ENCODE measurements around the gene TMEM50A.
"Not testable (repeated sequence)": the region's sequence is repeated elsewhere in the genome, so short reads cannot be mapped to it uniquely, and the experiment has no call there.

Gene TMEM50A

DNA sequence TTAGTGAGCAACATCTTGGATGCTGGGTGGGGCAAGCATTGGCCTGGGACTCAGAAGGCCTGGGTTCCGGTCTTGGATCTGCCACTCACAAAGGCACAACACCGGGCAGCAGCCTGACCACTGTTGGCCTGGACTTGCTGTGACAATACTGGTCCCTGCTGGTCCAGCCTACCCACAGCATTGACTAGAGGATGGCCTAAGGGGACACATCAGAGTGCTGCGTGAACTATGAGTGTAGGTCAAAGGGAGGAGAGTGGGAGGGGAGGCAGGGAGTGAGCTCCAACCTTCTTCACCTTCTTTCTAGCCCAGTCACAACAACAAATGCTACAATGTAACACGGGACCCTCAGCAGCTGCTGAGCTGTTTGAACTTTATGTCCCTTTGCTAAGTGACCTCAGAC is 31.1 kb downstream of the TMEM50A start:
- Histone ChIP-seq H3K36me3 (ENCODE audit: insufficient read depth) (no peaks in the 10 kb centered on the region), H2AFZ (ENCODE audit: low read depth) (no peak overlapping the region), H3K27me3 (ENCODE audit: insufficient read depth, low read depth) (no peaks in the 10 kb centered on the region), H3K4me3 (IDR thresholded peaks at IDR 0.05; ENCODE audit: insufficient read depth, low read depth, low read length) (no peak overlapping the region), H3K79me2 (ENCODE audit: insufficient read depth, low read depth) (no peaks in the 10 kb centered on the region), H4K20me1 (ENCODE audit: insufficient read depth) (no peaks in the 10 kb centered on the region), H3K27ac (no peak overlapping the region), H3K4me1 (ENCODE audit: low read depth, poor library complexity, severe bottlenecking) (no peaks in the 10 kb centered on the region), H3K9ac (no peak overlapping the region), H3K4me2 (no peak overlapping the region)
- TF ChIP-seq, protein P1, sequence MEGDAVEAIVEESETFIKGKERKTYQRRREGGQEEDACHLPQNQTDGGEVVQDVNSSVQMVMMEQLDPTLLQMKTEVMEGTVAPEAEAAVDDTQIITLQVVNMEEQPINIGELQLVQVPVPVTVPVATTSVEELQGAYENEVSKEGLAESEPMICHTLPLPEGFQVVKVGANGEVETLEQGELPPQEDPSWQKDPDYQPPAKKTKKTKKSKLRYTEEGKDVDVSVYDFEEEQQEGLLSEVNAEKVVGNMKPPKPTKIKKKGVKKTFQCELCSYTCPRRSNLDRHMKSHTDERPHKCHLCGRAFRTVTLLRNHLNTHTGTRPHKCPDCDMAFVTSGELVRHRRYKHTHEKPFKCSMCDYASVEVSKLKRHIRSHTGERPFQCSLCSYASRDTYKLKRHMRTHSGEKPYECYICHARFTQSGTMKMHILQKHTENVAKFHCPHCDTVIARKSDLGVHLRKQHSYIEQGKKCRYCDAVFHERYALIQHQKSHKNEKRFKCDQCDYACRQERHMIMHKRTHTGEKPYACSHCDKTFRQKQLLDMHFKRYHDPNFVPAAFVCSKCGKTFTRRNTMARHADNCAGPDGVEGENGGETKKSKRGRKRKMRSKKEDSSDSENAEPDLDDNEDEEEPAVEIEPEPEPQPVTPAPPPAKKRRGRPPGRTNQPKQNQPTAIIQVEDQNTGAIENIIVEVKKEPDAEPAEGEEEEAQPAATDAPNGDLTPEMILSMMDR (conservative IDR thresholded peaks at IDR 0.05; ENCODE audit: low read depth, low read length): no peak

DNA sequence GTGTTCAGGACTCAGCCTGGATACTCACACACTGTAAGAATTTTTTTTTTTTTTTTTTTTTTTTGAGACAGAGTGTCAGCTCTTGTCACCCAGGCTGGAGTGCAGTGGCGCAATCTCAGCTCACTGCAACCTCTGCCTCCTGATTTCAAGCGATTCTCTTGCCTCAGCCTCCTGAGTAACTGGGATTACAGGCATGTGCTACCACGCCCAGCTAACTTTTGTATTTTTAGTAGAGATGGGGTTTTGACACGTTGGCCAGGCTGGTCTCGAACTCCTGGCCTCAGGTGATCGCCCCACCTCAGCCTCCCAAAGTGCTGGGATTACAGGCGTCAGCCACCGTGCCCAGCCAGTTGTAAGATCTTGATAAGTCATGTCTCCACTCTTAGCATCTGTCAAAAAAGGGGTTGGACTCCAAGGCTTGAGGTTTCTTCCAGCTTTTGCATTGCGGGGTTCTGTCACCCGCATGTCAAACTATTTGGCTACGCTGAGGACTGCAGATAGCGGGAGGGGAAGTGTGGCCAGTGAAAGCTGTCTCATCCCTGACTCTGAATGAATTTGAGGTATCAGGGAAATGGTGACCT is 31.6 kb downstream of the TMEM50A start:
- H3K79me2 ChIP-seq (ENCODE audit: insufficient read depth, low read depth); H3K27ac ChIP-seq; H3K27me3 ChIP-seq (ENCODE audit: insufficient read depth, low read depth); H3K4me2 ChIP-seq; H3K4me1 ChIP-seq (ENCODE audit: low read depth, poor library complexity, severe bottlenecking); H3K36me3 ChIP-seq (ENCODE audit: insufficient read depth); H3K4me3 ChIP-seq (IDR thresholded peaks at IDR 0.05; ENCODE audit: insufficient read depth, low read depth, low read length); H3K9ac ChIP-seq; H4K20me1 ChIP-seq (ENCODE audit: insufficient read depth); H2AFZ ChIP-seq (ENCODE audit: low read depth): not testable (repeated sequence)

DNA sequence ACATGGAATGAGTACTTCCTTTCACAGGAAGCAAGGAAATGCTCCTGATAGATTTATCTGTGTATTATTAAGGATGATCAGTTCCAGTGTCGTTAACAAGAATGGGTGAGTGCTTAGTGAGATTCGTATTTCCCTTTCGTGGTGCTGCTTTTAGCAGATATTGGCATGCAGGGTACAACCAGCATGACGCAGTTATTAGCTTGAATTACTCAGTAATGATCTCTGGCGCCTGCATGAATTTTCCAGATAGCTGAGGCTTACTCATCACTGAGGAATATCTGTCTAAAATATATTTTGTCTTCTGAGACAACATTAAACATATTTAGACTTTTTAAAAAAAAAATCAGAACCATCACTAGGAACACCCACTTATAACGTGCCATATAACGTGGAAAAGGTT is 33.6 kb downstream of the TMEM50A start:
- H3K27me3 ChIP-seq (ENCODE audit: insufficient read depth, low read depth); H3K4me1 ChIP-seq (ENCODE audit: low read depth, poor library complexity, severe bottlenecking); H3K79me2 ChIP-seq (ENCODE audit: insufficient read depth, low read depth); H3K36me3 ChIP-seq (ENCODE audit: insufficient read depth); H3K27ac ChIP-seq; H3K4me3 ChIP-seq (IDR thresholded peaks at IDR 0.05; ENCODE audit: insufficient read depth, low read depth, low read length); H3K9ac ChIP-seq; H3K4me2 ChIP-seq; H4K20me1 ChIP-seq (ENCODE audit: insufficient read depth); H2AFZ ChIP-seq (ENCODE audit: low read depth): not testable (repeated sequence)

DNA sequence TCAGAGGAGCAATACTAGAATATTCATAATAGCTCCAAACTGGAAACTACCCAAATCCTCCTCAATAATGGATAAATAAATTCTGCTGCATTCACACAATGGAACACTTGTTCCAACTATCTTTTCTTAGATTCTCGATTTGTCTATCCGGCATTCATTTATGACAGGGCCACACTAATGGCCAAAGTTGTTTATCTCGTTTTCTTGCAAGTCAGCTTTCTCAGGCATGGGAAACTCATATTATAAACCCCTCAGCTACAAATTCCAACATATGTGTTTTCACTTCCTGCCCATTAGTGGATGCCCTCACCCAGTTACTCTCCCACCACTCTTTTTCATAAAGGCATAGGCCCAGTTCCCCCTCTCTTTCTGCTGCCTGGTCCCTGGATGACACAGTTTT is 40.2 kb downstream of the TMEM50A start:
- H3K27me3 ChIP-seq (ENCODE audit: insufficient read depth, low read depth); H2AFZ ChIP-seq (ENCODE audit: low read depth); H3K36me3 ChIP-seq (ENCODE audit: insufficient read depth); H3K27ac ChIP-seq; H4K20me1 ChIP-seq (ENCODE audit: insufficient read depth); H3K4me1 ChIP-seq (ENCODE audit: low read depth, poor library complexity, severe bottlenecking); H3K4me2 ChIP-seq; H3K79me2 ChIP-seq (ENCODE audit: insufficient read depth, low read depth); H3K4me3 ChIP-seq (IDR thresholded peaks at IDR 0.05; ENCODE audit: insufficient read depth, low read depth, low read length); H3K9ac ChIP-seq: not testable (repeated sequence)

DNA sequence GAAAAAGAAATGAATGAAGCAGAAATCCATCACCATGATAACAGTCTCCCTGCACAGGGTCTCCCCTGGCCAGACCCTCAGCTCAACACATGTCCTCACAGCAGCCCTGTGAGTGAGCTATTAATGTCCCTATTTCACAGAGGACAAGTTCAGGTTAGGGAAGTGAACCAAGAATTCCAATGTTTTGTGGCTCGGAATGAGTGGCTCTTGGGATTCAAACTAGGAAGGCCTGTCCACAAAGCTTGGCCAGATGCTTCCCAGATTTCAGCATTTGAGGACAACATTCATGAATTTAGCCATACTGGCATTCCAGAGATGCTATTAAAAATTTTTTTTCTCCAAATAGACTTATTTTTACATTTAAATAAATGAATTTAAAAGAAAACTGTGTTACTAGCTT is 44.4 kb downstream of the TMEM50A start:
- H3K4me1 ChIP-seq (ENCODE audit: low read depth, poor library complexity, severe bottlenecking); H2AFZ ChIP-seq (ENCODE audit: low read depth); H3K27me3 ChIP-seq (ENCODE audit: insufficient read depth, low read depth); H3K79me2 ChIP-seq (ENCODE audit: insufficient read depth, low read depth); H3K4me2 ChIP-seq; H3K9ac ChIP-seq; H3K36me3 ChIP-seq (ENCODE audit: insufficient read depth); H4K20me1 ChIP-seq (ENCODE audit: insufficient read depth); H3K27ac ChIP-seq; H3K4me3 ChIP-seq (IDR thresholded peaks at IDR 0.05; ENCODE audit: insufficient read depth, low read depth, low read length): not testable (repeated sequence)

DNA sequence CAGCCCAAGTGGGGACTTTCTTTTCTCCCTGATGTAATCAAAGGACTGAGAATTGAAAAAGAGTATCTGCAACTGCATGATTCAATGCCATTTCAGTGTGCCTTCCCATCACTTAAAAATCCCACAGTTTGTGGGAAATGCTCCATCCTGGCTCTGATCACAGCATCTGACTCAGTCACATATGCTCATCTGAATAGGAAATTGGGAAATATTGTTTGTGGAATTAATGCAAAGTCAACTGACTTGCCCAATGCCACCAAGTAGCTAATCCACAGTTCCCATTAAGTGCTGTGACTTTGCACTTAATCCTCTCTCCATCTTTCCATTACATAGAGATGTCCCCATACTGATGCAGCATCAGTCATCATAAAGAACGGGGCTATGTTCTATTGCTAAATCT is 45.0 kb downstream of the TMEM50A start:
- not testable (repeated sequence) for H3K27me3 ChIP-seq (ENCODE audit: insufficient read depth, low read depth); H3K4me1 ChIP-seq (ENCODE audit: low read depth, poor library complexity, severe bottlenecking); H3K79me2 ChIP-seq (ENCODE audit: insufficient read depth, low read depth); H3K9ac ChIP-seq; H3K4me2 ChIP-seq; H2AFZ ChIP-seq (ENCODE audit: low read depth); H3K27ac ChIP-seq; H4K20me1 ChIP-seq (ENCODE audit: insufficient read depth); H3K36me3 ChIP-seq (ENCODE audit: insufficient read depth); H3K4me3 ChIP-seq (IDR thresholded peaks at IDR 0.05; ENCODE audit: insufficient read depth, low read depth, low read length)

DNA sequence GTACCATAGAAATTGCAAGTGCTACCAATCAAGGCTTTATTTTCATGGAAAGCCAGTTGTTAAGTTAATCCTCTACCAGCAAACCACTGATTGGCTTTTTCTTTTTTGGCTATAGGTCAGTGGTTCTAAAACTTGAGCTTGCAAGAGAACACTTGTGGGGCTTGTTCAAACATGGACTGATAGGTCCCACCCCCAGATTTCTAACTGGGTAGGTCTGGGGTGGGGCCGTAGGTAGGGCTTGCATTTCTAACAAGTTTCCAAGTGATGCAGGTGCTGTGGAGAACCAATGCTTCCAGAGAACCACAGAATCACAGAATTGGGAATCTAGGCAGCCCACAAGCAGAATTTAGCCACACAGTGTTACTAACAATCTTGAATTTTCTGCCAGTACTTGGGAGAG is 45.7 kb downstream of the TMEM50A start:
- H3K36me3 ChIP-seq (ENCODE audit: insufficient read depth); H4K20me1 ChIP-seq (ENCODE audit: insufficient read depth); H3K4me1 ChIP-seq (ENCODE audit: low read depth, poor library complexity, severe bottlenecking); H3K27ac ChIP-seq; H2AFZ ChIP-seq (ENCODE audit: low read depth); H3K4me2 ChIP-seq; H3K79me2 ChIP-seq (ENCODE audit: insufficient read depth, low read depth); H3K27me3 ChIP-seq (ENCODE audit: insufficient read depth, low read depth); H3K9ac ChIP-seq; H3K4me3 ChIP-seq (IDR thresholded peaks at IDR 0.05; ENCODE audit: insufficient read depth, low read depth, low read length): not testable (repeated sequence)

DNA sequence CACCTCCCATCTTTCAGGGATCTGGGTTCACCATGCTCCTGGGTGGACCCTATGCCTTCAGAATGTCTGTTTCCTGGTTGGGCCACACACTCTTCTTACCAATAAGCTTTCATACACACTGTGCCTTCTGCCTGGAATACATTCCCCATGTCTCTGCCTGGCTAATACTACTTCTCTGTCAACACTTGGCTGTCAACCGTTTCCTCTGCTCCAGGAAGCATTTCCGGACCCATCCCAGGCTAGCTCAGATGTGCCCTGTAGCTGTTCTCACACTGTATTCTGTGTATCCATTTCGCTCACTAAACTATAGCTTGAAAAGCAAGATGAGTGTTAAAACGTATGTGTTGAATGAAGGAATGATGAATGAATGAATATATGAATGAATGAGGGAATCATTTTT is 49.0 kb downstream of the TMEM50A start:
- not testable (repeated sequence) for H3K79me2 ChIP-seq (ENCODE audit: insufficient read depth, low read depth); H3K9ac ChIP-seq; H3K4me3 ChIP-seq (IDR thresholded peaks at IDR 0.05; ENCODE audit: insufficient read depth, low read depth, low read length); H3K4me1 ChIP-seq (ENCODE audit: low read depth, poor library complexity, severe bottlenecking); H2AFZ ChIP-seq (ENCODE audit: low read depth); H3K4me2 ChIP-seq; H3K27me3 ChIP-seq (ENCODE audit: insufficient read depth, low read depth); H3K27ac ChIP-seq; H4K20me1 ChIP-seq (ENCODE audit: insufficient read depth); H3K36me3 ChIP-seq (ENCODE audit: insufficient read depth)

DNA sequence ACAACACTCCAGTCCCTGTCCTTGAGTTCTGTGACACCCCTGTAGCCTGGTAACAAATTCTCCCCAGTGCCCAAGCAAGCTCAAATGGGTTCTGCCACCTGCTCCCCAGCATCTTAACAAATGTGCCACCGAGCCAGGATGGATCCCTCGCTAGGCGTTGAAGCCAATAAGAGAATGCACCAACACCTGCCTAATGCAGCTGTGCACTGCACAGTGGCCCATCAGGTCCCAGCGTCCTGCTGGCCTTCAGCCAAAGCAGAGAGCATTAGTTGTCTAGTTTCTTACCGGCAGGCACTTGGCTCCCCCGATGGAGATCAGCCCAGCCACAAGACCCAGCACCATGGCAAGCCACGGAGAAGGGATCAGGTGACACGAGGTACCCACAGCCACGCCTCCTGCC is 50.6 kb downstream of the TMEM50A start:
- H3K9ac ChIP-seq; H3K27ac ChIP-seq; H2AFZ ChIP-seq (ENCODE audit: low read depth); H3K4me3 ChIP-seq (IDR thresholded peaks at IDR 0.05; ENCODE audit: insufficient read depth, low read depth, low read length); H3K4me2 ChIP-seq; H3K4me1 ChIP-seq (ENCODE audit: low read depth, poor library complexity, severe bottlenecking); H3K79me2 ChIP-seq (ENCODE audit: insufficient read depth, low read depth); H3K36me3 ChIP-seq (ENCODE audit: insufficient read depth); H3K27me3 ChIP-seq (ENCODE audit: insufficient read depth, low read depth); H4K20me1 ChIP-seq (ENCODE audit: insufficient read depth): not testable (repeated sequence)

DNA sequence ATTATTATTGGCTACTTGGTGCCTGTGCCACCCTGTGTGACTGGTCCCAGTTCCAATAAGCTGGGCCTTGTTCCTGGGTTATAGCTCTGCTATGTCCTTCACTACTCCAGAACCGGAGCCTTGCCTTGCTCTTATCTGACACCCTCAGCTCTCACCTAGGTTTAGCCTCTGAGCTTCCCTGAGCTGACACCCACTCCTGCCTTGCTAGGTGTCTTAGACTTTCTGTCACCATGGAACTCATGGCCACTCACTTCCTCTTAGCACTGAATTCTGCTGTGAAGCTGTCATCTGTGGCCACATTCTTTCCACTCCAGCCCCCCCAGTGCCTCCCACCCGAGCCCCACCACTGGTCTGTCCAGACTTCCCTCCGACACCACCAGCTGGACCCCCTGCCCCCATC is 51.6 kb downstream of the TMEM50A start:
- H3K9ac ChIP-seq; H3K36me3 ChIP-seq (ENCODE audit: insufficient read depth); H3K4me3 ChIP-seq (IDR thresholded peaks at IDR 0.05; ENCODE audit: insufficient read depth, low read depth, low read length); H4K20me1 ChIP-seq (ENCODE audit: insufficient read depth); H3K27me3 ChIP-seq (ENCODE audit: insufficient read depth, low read depth); H2AFZ ChIP-seq (ENCODE audit: low read depth); H3K4me2 ChIP-seq; H3K4me1 ChIP-seq (ENCODE audit: low read depth, poor library complexity, severe bottlenecking); H3K27ac ChIP-seq; H3K79me2 ChIP-seq (ENCODE audit: insufficient read depth, low read depth): not testable (repeated sequence)

Data from KMS-11 (cell line).